ELR (cell line): ENCODE results near the gene MICALL1.

Experiments
- DNase-seq: peaks from one replicate; pipeline ENCODE4 v3.0.0-alpha.2; 2015; ENCODE audit warnings: low read depth

The MICALL1 gene

DNA sequence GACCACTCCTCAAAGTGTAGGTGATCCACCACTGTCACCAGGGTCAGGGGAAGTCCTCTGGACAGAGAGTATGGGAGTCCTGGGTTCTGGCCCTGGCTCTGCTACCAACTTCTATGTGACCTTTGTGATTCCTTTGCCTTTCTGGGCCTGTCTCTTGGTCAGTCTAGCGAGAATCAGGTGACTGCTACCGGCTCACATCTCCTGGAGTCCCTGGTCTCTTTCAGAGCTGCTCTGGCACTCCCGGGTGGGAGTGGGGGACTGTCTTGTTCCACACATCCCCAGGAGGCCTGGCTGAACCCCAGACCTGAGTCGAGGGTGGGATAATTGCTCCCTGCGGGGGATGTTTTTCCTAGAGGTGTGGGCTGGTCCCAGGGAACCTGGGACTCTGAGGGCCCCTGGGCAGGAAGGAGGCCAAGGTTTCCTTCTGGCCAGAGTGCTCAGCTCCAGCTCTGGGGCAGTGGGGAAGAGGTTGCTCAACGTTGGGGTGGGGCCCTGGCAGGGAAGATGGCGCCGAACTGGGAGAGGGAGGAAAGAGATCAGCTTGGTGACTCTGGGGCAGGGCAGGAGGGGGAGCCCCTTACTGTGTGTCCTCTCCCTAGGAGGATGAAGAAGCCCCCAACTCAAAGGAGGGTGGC, 76.2 kb downstream of the MICALL1 start:
- no peak for DNase-seq

DNA sequence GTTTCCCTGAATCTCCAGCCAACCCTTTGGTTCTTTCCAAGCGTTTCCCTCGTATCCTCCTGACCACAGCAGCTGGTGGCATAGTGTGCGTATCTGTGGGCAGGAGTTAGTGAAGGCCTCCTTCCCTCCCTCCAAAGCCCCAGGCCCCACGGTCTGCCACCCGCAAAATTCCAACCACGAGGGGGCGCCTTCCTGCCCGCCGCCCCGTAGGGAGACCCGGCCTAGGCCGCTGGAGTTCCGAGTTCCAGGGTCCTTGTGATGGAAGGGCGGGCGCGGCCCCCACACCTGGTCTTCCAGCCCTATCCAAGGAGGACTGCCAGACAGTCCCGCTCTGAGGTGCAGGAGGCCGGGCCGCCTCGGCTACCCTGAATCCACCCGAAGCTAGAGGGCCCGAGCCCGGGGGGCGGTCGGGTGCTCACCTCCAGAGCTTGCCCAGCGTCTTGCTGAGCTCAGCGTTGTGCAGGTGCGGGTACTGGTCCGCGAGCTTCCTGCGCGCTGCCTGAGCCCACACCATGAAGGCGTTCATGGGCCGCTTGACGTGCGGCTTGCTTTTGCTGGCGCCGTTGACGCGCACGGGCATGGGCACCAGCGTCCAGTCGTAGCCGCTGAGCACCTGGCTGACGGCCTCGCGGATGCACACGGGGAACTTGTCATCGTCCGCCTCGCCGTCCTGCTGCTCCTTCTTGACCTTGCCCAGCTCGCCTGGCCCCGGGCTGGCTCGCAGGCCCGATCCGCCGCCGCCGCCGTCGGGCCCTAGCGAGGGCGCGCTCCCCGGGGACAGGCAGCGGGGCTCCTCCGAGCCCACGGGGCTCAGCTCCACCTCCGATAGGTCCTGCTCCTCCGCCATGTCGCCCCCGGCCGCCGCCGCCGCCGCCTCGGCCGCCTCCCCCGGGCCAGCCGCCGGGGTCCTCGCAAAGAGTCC, 77.1 kb downstream of the MICALL1 start:
- DNase-seq = no peak

DNA sequence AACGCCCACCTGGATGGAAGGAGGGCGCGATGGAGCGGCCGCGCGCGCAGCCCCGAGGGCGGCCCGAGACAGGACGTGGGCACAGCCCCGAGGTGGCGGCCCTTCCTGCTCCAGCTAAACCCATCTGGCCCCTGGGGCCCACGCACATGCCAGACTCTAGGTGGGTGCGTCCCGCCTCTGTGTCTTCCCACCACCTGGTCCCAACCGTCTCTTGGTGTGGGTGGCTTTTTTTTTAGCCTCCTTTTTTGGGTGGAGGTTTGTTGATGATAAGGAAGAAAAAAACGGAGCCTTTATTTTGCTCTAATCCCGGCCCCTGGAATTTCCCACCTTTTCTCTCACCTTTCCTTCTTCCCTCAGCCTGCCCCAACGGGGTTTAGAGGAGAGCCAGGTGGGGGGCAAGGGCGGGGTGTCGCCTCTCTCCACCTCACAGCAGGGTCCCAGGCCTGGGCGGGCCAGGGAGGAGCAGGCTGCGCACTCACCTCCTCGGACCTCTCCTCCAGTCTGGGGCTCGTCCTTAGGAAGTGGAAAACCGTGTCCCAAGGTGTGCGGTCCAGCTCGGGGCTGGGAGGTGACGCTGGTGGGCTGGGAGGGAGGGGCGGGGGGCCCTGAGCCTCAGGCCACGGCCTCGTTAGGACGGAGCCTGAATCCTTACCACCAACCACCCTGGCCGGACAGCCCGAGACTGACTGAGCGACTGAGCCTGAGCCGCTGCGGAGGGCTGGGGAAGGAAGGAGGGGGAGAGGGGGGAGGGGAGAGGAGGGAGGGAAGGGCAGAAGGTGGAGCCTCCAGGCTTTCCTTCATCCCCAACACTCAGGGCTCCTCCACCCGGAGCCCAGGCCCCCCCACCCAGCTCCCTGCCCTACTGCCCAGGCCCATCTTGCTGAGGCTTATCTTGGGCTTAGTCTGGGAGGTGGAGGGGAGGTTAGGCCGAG, 78.0 kb downstream of the MICALL1 start, which contains the start of gene SOX10:
SOX10 (minus strand) TSS at position 696 of the 932 bp plus-strand sequence. CDS start 771 bp downstream, outside the sequence.
- no peak for DNase-seq

DNA sequence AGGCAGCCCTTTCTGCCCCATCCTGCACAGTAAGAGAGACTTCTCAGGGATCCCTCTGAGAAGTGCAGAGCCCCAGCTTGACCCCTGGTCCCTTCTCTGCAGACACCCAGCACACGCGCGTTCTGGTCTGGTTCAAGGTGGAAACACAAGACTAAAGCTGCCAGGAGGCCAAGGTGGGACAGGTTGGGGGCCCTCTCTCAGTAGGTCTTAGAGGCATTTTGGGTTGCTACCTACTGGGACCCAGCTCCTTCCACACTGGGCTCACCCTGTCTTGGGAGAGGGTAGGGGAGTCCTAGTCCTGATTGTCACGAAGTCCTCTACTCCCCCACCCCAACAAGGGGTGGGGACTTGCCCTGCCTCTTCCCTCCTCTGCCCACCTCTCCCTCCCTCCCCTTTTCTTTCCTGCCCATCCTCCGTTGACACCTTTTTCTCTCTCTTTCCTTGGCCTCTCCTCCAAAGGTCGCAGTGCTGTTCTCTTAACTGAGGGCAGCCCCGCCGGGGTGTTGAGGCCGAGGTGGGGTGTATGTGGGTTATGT, 79.0 kb downstream of the MICALL1 start:
- DNase-seq = no peak

DNA sequence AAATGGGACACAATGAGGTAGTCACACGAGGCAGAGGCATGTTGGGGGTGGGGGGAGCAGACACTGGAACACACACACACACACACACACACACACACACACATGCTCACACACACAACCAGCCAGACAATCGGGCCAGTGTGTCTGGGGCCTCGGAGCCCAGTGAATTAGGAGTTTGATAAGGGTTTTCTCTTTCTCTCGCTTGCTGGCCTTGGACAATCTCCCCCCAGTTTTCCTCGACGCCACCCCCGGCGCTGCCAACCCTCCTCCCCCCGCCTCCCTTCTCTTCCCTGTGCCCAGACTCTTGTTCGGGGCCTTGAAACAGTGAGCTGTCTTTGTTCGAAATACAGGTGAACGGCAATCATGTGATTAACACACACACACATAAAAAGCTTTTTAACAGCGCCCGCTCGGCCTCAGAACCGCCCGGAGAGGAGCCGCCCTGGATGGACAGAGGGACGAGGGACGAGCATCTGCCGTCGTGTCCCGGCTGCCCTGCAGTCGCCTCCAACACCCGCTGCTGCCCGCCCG, 79.7 kb downstream of the MICALL1 start:
- DNase-seq = no peak

DNA sequence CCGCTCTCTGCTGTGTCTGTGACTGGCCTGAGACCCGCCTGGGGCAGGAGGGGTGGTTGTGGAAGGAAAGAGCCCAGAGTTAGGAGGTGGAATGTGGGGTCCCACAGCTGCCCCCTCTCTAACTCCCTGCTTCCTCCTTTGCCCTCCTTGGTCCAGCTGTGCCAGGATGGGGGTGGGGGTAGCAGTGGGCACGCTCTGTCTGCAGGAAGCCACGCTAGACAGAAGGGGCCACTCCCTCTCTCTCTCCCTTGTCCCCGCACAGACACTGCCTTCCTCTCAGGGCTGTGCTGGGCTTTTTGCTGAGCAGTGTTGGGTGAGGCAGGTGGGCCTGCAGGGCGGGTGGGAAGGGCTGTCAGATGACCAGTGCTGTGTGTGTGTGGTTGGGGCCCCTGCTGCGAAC, 80.3 kb downstream of the MICALL1 start:
- no peak for DNase-seq

DNA sequence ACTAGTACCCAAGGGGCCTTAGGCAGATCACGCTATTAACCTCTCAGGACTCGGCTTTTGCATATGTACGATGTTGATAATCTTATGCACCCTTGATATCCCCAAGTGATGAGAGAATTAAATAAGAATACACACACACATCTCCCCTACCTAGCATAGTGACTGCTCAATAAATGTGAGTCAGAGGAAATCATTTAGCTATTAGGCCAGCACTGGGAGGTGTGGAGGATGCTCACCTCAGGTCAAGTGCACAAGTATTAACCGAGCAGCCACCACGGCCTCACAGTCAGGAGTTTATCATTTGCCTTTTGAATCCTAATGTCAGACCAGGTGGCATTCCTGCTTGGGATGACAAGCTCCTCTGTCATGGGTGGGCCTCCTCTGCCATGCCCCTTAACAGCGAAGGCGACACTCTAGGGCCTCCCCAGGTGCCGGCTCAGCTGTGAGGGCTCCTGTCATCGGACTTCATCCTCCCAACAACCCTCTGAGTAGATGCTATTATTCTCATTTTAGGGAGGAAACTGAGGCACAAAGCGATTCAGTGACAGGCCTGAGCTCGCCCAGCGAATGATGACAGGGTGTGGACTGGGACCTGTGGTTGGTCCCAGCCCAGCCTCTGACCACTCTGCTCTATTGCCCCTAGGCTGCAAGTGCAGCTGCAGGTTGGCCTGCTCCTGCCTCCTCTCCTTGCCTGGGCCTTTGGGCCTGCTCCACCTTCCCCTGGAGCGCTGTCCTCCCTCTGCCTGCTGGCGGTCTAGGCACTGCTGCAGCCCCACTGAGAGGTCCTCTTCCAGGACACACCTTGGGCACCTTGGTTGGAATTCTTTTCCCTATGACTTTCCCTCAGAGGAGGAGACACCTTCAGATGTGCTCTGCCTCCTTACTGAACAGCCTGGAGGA, 83.3 kb downstream of the MICALL1 start:
- DNase-seq = no peak

DNA sequence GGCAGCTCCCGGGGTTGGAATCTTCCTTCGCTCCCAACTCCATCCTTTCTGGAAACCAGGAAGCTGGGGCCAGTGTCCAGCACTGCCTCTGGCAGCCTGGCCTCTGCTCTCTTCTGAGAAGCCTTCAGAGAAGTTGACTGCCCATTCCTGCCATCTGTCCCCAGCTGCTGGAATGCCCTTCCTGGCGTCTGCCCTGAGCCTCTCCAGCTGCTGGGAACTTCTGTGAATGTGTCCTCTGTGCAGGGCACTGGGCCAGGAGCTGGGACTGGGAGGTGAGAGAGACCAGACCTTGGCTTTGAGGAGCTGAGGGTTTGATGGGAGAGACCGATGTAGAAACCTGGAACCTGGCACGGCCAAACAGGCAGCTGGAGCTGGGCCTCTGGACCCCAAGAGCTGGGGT, 84.2 kb downstream of the MICALL1 start:
- no peak for DNase-seq

DNA sequence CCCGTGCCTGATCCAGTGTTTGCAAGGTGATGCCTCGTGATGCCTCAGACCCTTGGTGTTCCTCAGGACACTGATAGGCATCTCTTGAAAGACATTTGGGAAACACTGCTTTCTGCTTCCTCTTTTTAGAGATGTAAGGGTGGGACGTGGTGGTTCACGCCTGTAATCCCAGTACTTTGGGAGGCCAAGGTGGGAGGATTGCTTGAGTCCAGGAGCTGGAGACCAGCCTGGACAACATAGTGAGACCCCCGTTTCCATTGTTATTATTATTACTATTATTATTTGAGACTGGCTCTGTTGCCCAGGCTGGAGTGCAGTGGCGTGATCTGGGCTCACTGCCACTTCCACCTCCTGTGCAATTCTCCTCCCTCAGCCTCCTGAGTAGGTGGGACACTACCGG, 84.8 kb downstream of the MICALL1 start:
- DNase-seq = no peak

DNA sequence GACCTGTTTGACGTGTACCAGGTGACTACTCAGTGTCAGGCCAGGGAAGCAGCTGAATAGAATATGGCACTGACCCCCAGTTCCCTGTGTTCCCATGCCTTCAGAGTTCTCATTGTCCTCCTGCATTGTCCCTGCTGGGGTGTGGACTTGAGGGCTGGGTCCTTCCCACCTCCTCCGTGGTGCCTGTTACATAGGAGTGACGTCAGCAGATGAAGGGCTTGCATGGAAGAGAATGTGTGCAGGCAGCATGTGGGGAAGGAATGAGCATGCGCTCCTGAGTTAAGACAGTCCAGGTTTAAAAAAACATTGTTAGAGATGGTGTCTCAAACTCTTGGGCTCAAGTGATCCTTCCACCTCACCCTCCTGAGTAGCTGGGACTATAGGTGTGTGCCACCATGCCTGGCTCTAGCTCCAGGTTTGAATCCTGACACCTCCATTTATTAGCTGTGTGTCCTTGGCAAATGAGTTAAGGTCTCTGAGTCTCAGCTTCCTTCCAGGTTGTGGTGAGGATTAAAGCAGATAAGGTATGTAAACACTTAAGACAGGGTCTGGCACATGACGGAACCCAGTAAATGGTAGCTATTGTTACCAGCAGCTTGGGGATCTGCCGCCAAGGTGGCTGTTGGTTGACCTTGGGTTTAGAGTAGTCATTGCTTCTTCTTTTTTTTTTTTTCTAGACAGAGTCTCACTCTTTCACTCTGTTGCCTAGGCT, 85.8 kb downstream of the MICALL1 start:
- no peak for DNase-seq
